Measurements from ENCODE around the gene DRD4. TPM values are rescaled to one million over a fixed set of nuclear protein-coding genes. Genes with fewer than 3 reads are reported as not detected.

Gene DRD4
- polyA plus RNA-seq, 3 donors, result 0.13 TPM; not detected in 2

- H3K4me2 ChIP-seq (replicated peaks; ENCODE audit: extremely low read depth, low read length, poor library complexity, severe bottlenecking), result no peak overlapping the region
- peaks cover 16 to 28% of the 10 kb centered on the region in 2 donors for H3K4me1 ChIP-seq (ENCODE audit: control insufficient read depth in 1 of 2, insufficient read depth in 2 of 2, low read length in 2 of 2)
- peaks cover 7 to 8% of the 10 kb centered on the region in 2 donors for H3K9me3 ChIP-seq (replicated peaks in 1 of 2; ENCODE audit: control insufficient read depth in 1 of 2, insufficient read depth in 1 of 2, low read length in 2 of 2)
- peaks cover 20 to 50% of the 10 kb centered on the region in 2 donors for H3K27me3 ChIP-seq (ENCODE audit: control insufficient read depth in 2 of 2, insufficient read depth in 2 of 2, low read length in 2 of 2)
- intact Hi-C loops (cut with micrococcal nuclease), result no loop called here
- Mint-ChIP-seq H3K4me1 (peaks cover 11% of the 10 kb centered on the region), H3K36me3 (peaks cover 21 to 29% of the 10 kb centered on the region in 2 donors), H3K27me3 (ENCODE audit: low read depth in 3 of 3) (peaks cover 47 to 62% (median 51%) of the 10 kb centered on the region in 3 donors), H3K9me3 (peaks cover 4 to 20% (median 10%) of the 10 kb centered on the region in 7 donors), H3K27ac (peak overlapping the region in 1 of 7 donors; percentile 65), H3K4me3 (peak overlapping the region in 1 of 2 donors; percentile 77)
- H3K79me2 ChIP-seq (ENCODE audit: insufficient read depth, low read length), result no peaks in the 10 kb centered on the region
- H3K36me3 ChIP-seq (replicated peaks in 1 of 2; ENCODE audit: control insufficient read depth in 1 of 2, insufficient read depth in 2 of 2, low read length in 2 of 2), result peaks cover 14 to 20% of the 10 kb centered on the region in 2 donors
- 83% methylated on average over 22 of the region's 28 CpGs for WGBS (ENCODE audit: insufficient coverage)
- no peak for DNase-seq
- peaks cover 27% of the 10 kb centered on the region for H4K20me1 ChIP-seq (ENCODE audit: insufficient read depth, low read length)
- no peak for TF ChIP-seq CTCF (IDR thresholded peaks at IDR 0.05)
- H3K9ac ChIP-seq (ENCODE audit: insufficient read depth, low read length, poor library complexity, severe bottlenecking), result no peak overlapping the region
- no peak overlapping the region for H2AFZ ChIP-seq (ENCODE audit: insufficient read depth, low read depth, low read length, poor library complexity, severe bottlenecking)
- H3K27ac ChIP-seq (ENCODE audit: low read depth in 1 of 2, low read length in 2 of 2), result no peak overlapping the region
- no peak overlapping the region for H3K4me3 ChIP-seq (replicated peaks in 1 of 3; ENCODE audit: low read depth in 2 of 3, low read length in 3 of 3)
Measured at GRCh38 chr11:638631-639331, 1.7 kb downstream of the DRD4 start.

- H3K4me2 ChIP-seq (replicated peaks; ENCODE audit: extremely low read depth, low read length, poor library complexity, severe bottlenecking), result no peak overlapping the region
- no peak overlapping the region for H2AFZ ChIP-seq (ENCODE audit: insufficient read depth, low read depth, low read length, poor library complexity, severe bottlenecking)
- H3K4me3 Mint-ChIP-seq, result peak overlapping the region in 1 of 2 donors; percentile 77
- peaks cover 4 to 20% (median 10%) of the 10 kb centered on the region in 7 donors for H3K9me3 Mint-ChIP-seq
- H3K79me2 ChIP-seq (ENCODE audit: insufficient read depth, low read length), result no peaks in the 10 kb centered on the region
- H3K27ac Mint-ChIP-seq, result no peak overlapping the region
- H3K4me1 Mint-ChIP-seq, result peaks cover 11% of the 10 kb centered on the region
- intact Hi-C loops (cut with micrococcal nuclease), result no loop called here
- H3K27ac ChIP-seq (ENCODE audit: low read depth in 1 of 2, low read length in 2 of 2), result no peak overlapping the region
- H3K36me3 ChIP-seq (replicated peaks in 1 of 2; ENCODE audit: control insufficient read depth in 1 of 2, insufficient read depth in 2 of 2, low read length in 2 of 2), result peaks cover 16 to 27% of the 10 kb centered on the region in 2 donors
- H3K36me3 Mint-ChIP-seq, result peaks cover 25 to 35% of the 10 kb centered on the region in 2 donors
- DNase-seq, result no peak
- no peak overlapping the region for H3K4me3 ChIP-seq (replicated peaks in 1 of 3; ENCODE audit: low read depth in 2 of 3, low read length in 3 of 3)
- peaks cover 7 to 8% of the 10 kb centered on the region in 2 donors for H3K9me3 ChIP-seq (replicated peaks in 1 of 2; ENCODE audit: control insufficient read depth in 1 of 2, insufficient read depth in 1 of 2, low read length in 2 of 2)
- WGBS (ENCODE audit: insufficient coverage), result 4% methylated on average over 61 of the region's 80 CpGs
- peaks cover 20 to 50% of the 10 kb centered on the region in 2 donors for H3K27me3 ChIP-seq (ENCODE audit: control insufficient read depth in 2 of 2, insufficient read depth in 2 of 2, low read length in 2 of 2)
- H4K20me1 ChIP-seq (ENCODE audit: insufficient read depth, low read length), result peaks cover 27% of the 10 kb centered on the region
- no peak for TF ChIP-seq CTCF (IDR thresholded peaks at IDR 0.05)
- peaks cover 16 to 28% of the 10 kb centered on the region in 2 donors for H3K4me1 ChIP-seq (ENCODE audit: control insufficient read depth in 1 of 2, insufficient read depth in 2 of 2, low read length in 2 of 2)
- H3K9ac ChIP-seq (ENCODE audit: insufficient read depth, low read length, poor library complexity, severe bottlenecking), result no peak overlapping the region
- peaks cover 47 to 61% (median 52%) of the 10 kb centered on the region in 3 donors for H3K27me3 Mint-ChIP-seq (ENCODE audit: low read depth in 3 of 3)
Measured at GRCh38 chr11:639332-639955, 2.4 kb downstream of the DRD4 start.
